Activated CD8-positive, alpha-beta memory T cell treated with anti-CD3 and anti-CD28 coated beads, Interleukin-2, amount 50 U/mL, for 4 hours (primary cell): ENCODE data around the gene GMPR.

Experiments used
- DNase-seq: peaks from one replicate; pipeline ENCODE4 v3.0.0-alpha.2; 2020

GMPR gene

DNA sequence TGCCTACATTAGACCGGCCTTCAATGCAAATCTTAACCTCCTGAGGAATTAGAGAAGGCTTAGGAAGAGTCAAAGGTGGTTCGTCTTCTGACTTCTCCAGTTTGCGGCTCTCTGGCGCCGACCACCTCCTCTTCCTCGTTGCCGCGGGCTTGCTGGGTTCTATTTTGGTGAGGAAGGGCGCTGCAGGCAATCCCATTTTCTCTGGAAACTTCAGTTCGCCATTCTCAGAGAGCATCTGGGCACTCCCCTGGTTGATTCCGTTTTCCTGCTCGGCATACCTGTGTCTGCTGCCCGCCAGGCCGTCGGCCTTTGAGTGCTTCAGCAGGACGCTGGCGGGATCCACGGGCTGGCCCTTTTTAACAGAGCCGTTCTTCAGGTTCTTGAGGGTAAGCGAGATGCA lies 67.9 kb downstream of the GMPR start:
- DNase-seq = no peak

DNA sequence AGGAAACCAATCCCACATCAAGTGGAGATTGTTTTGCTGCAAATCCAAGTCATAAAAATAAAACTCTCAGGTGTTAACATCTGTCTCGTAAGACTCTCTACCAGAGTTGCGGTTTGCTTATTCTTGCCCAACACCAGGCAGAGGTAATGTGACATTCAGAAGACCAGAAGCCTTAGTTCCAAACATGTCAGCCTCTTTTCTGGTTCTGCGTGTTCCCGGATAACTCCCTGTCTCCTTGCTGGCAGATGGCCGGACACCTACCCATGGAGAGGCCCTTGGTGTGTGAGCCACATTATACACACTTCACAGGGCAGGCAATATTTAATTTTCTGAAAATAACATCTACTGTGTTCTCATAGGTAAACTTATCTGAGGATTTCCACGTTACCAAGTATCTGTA lies 73.4 kb downstream of the GMPR start:
- no peak for DNase-seq

DNA sequence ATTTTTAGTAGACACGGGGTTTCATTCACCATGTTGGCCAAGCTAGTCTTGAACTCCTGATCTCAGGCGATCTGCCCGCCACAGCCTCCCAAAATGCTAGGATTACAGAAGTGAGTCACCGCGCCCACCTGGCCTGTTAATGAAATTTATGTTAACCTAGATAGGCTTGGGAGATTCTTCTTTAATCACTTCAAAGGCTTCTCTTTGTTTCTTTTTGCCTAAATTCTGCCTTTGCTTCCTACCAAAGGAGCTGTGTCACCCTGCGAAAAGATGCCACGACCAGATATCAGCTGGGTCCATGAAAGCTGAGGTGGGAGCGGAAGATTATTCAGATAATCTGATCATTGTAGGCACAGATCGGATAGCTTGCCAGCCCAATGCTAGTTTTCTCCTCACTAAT lies 75.3 kb downstream of the GMPR start:
- DNase-seq = no peak

DNA sequence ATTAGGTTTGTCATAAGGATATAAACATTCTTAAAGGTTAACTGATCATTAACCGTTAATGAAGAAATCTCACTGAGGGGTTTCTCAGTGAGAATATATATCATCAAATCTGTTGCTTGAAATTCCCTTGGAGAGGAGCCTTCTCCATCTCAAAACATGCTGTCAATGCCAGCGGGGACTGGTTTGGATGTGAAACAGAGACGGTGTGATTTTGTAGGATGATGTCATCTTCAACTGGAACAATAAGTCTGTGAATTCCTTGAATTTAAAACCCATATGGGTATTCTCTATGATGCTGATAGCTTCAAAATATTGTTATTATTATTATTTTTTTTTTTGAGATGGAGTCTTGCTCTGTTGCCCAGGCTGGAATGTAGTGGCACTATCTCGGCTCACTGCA lies 75.9 kb downstream of the GMPR start:
- DNase-seq = no peak

DNA sequence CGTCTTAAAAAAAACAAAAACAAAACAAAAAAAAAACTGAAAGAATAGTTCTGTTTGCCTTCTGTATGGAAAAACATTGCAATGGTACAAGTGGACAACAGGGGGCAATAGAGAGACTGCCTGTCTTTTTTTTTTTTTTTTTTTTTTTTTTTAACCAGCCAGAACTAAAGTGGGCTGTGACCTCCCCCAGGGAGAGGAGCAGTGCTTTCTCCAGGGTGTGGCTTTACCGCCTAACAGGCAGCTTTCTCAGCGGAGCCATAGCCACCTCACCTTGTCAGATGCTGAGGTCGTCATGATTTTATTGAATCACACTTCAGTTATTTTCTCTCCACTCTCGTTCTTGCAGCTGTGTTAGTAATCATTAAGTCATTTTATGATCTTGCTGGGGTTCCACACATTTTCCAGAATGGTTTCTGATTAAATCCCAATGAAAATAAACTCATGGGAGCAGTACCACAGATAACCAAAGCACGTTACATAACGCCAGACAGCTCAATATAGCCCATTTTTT lies 78.4 kb downstream of the GMPR start:
- DNase-seq = no peak

DNA sequence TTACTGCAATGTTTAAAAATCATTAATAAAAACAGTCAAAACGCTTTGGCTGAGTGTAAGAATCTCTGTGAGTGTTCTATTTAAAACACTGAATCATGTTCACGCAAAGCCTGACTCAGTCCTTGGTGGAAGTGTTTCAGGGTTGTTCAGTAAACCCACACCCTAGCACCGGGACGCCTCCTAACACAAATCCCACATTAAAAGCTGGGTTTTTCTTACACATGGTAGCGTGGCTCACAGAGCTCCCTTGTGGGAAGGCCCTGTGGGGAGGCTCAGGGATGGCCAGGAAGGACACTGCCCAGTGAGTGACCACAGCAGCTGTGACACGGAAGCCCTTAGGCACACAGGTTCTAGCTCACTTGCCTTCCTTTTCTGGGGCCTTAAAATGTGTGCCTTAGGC lies 80.2 kb downstream of the GMPR start:
- peak; percentile 33 for DNase-seq

DNA sequence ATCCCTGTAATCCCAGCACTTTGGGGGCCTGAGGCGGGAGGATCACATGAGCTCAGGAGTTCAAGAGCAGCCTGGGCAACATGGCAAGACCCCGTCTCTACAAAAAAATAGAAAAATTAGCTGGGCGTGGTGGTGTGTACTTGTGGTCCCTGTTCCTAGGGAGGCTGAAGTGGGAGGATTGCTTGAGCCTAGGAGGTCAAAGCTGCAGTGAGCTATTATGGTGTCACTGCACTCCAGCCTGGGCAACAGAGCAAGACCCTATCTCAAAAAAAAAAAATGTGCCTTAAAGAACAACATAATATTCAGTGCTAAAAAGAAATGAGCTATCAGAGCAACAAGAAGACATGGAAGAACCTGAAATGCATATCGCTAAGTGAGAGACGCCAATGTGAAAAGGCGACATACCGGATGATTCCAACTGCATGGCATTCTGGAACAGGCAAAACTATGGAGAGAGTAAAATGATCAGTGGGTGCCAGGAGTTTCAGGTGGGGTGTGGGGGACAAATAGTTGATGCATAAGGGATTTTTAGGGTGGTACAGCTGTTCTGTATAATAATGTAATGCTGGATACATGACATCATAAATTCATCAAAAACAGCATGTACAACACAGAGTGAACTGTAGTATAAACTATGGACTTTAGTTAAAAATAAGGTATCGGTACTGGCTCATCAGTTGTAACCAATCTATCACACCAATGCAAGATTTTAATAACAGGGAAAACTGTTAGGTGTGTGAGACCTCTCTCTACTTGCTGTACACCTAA lies 80.8 kb downstream of the GMPR start:
- DNase-seq = no peak

DNA sequence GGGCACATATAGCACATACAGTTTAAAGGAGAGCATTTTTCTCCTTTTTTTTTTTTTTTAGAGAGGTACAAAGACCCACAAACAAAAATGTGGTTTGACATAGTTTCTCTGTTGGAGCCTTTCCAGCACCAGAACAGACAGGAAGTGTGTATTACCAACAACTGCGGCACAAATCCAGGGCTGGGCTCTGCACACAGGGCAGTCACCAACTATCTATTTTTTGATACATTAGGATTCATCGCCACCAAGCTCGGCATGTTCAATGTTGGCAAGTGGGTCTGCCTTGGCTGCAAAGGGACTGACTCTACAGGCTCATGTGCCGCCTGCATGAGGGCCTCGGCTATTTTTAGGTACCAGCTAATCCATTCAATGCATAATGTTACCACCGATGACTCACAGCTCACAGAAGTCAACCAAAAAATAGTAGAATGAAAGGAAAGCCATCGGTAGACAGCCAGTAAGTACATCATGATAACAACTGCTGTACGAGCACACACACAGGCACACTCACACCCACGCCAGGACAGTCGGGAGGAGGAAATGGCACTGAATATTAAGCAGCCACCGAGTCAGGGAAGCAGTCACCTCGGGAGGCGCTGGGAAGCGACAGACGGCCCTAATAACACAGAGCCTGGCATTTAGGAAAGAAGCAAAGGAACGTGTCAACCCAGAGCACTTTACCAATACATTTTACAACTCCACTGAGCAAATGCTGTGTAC lies 81.6 kb downstream of the GMPR start:
- DNase-seq = peak; percentile 67

DNA sequence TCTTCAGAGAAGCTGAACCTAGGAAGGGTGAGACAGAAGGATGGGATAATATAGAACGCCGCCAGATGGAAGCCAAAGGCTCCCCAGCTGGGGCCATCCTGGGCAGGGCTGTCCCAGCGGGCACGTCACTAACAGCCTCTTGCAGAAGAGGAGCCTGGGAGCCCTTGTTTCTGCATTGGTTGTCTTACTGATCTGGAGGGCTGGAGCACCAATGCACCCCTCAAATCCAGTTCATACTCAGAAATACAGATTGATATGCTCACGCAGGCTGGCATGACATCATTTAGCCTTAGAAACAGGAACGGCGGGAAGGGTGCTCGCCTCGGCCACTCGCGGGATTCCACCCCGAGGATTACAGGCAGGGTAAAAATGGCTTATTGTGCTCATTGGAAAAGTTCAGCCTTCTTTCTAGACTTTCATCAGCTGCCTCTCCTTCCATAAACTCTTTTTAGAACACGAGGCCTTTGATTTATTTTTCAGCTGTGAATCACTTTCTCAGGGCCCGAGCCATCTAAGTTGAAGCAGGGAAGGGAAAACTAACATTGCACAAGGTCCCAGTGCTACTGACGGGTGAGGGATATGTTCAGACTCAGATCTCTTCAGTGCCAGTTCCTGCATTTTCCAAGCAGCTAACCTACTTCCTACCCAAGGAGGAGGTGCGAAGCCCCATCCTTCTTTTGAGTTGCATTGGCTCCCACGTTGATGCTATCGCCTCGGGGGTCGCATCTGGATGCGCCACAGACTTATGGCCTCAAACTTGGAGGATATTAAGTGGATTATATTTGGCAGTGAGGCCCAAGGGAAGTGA lies 82.3 kb downstream of the GMPR start:
- DNase-seq = no peak

DNA sequence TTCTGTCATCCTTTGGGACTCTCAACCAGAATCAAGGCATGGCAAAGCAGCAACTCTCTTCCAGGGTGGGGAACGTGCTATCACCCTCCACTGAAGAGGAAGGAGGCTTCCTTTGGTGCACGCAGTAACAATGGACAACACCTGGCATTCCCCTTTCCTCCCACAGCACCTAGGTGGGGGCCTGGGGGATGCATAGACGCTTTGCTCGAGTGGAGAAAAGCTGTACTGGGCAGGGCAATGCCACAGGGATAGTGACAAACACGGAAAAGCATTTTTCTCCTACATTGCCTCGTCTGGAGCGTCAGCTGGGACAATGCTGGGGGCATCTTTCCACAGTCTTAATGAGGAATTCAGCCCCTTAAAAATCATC lies 82.9 kb downstream of the GMPR start:
- DNase-seq = no peak

DNA sequence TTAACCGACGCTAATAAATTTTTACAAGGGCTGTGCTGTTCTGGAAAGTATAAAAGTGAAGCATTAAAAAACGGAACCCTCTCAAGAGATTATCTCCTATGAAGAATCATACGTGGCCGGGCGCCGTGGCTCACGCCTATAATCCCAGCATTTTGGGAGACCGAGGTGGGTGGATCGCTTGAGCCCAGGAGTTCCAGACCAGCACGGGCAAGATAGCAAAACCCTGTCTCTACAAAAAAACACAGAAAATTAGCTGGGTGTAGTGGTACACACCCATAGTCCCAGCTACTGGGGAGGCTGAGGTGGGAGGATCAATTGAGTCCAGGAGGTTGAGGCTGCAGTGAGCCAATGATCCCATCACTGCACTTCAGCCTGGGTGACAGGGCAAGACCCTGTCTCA lies 83.4 kb downstream of the GMPR start:
- DNase-seq = no peak

DNA sequence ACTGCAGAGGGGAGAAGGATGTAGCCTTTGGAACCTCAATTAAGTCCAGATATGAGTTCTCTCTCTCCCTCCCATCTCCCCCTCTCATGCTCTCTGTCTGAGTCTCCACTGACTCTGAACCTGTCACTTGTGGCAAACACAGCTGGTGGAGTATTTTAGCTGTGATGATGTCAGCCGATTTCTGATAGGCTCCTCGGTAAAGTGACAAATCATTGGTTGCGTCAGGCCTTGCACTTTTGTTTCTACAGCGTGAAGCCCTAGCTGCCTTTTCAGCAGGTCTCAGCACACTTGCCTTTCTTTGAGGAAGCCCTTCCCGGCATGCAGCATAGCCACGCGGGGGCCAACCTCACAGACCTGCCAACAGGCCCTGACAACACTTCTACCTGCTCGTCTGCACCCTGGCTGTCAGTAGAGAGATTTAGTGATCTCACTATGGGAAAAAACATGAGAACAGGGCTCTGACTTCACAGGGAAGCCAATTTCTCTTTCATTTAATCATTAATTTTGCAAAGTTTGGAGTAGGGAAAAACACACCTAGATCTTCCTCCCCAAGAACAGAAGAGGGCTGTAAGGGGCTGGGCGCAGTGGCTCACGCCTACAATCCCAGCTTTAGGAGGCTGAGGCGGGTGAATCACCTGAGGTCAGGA lies 84.4 kb downstream of the GMPR start:
- peak; percentile 77 for DNase-seq

DNA sequence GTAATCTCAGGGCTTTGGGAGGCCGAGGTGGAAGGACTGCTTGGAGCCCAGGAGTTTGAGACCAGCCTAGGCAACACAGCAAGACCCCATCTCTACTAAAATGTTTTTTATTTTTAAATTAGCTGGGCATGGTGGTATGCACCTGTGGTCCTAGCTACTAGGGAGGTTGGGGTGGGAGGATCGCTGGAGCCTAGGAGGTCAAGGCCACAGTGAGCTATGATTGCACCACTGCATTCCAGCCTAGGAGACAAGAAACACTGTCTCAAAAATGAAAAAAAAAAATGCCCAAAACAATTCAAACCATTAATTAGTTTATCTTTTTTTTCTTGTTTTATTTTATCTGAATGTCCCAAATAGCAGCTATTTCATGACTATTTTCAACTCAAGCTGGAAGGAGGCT lies 85.8 kb downstream of the GMPR start:
- DNase-seq = no peak

DNA sequence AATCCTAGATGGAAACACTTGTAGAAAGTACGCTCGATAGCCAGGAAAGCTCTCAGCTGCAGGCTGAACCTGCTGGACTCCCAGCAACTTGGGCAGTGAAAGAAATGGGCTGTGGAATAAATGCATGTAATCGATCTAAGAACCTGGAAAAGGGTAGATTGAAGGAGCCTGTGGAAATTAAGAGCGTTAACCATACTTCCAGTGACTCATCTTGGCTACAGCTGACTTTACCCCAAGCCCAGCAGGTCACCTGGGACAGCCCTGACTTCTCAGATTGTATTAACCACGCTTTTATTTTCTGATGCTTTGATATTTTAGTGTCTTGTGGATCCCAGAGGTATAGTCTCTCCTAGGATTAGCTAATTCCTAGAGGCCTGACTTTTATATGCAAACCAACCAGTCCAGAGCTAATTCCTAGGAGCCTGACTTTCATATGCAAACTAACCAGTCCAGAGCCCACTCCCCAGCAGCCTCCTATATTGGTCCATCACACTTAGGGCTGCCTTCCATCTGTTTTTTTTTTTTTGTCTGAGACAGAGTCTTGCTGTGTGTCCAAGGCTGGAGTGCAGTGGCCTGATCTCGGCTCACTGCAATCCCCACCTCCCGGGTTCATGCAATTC lies 86.3 kb downstream of the GMPR start:
- no peak for DNase-seq

DNA sequence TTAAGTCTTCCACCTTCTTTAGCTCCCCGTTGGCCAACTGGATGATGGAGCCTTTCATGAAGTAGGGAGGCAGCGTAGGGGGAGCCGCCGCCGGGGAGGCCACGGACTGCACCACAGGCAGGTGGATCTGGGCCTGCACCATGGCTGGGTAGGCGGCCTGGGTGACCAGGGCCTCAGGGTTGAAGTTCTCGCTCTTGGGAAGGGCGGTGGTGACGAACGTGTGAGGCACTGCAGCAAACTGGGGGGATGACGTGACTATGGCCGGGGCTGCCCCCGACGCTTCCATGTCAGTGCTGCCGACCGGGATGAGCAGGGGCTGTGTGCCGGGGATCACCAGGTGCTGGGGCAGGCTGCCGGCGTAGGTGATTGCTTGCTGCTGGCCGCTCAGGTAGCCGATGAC lies 88.1 kb downstream of the GMPR start:
- no peak for DNase-seq

DNA sequence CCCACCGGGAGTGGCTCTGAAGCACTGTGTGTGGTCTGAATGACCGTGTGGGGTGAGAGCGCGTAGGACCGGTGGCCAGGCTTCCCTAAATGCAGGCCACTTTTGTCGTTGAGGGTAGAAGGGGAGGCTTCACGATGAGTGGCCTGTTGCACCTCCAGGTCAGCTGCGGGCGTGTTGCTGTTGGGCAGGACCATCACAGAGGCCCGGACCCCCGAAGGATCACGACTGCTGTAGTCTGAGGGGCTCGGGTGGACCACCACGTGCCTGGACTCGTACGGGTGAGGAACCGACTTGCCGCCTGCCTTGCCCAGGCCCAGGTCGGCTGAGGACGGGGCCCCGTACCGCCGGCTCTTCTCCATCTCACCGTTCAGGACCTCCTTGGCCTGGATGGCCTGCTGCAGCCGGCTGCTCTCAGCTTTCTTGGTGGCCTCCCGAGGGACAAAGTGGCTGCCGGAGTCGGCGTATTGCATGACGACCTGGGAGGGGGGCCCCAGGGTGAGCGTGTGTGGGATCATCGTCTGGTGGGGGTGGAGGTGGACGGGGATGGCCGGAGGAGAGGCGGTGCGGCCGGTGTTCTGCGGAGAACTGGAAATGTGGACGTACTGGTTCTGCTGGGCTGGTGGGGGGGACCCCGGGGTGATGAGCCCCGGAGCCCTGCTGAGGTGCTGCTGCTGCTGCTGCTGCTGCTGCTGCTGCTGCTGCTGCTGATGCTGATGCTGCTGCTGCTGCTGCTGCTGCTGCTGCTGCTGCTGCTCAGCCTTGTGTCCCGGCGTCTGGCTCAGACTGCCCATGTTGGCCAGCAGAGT lies 88.8 kb downstream of the GMPR start:
- DNase-seq = no peak

DNA sequence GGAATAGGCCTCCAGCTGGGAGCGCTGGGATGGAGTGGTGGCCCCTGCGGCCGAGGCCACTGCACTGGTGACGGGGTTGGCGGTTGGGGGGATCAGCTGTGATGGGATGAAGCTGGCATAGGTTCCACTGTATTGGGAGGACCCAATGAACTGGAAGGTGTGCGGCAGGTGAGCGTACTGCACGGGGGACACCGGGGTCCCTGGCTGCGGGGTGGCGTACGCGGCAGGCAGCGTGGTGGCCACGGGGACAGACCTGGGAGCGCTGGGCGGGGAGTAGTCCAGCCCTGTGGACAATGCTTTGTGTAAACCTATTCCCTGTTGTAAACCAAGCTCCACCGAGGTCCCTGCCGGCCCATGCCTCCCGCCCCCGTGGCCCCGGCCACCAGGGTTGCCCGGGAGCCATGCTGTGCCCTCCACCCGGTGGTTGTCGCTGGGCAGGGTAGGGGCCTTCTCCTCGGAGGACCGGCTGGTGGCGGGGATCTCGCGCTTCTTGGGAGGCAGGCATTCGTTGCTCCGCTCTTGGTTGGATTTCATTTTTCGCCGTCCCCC lies 89.5 kb downstream of the GMPR start:
- no peak for DNase-seq

DNA sequence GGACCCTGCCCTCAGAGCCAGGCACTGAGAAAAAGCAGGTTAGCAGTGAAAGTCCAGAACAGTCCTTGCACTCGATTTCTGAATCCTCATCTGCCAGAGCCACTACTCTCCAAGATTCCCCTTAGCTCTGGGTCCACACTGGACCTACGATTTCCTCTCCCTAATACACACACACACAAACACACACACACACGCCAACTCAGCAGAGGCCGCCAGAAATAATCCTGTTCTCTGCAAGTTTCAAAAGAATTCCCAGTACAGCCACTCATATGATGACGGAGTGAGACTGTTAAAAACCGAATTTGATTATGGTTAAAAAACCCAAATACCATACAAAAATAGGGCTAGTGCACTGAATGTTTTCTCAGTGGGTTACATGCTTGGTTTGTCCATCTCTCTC lies 90.8 kb downstream of the GMPR start:
- DNase-seq = no peak

DNA sequence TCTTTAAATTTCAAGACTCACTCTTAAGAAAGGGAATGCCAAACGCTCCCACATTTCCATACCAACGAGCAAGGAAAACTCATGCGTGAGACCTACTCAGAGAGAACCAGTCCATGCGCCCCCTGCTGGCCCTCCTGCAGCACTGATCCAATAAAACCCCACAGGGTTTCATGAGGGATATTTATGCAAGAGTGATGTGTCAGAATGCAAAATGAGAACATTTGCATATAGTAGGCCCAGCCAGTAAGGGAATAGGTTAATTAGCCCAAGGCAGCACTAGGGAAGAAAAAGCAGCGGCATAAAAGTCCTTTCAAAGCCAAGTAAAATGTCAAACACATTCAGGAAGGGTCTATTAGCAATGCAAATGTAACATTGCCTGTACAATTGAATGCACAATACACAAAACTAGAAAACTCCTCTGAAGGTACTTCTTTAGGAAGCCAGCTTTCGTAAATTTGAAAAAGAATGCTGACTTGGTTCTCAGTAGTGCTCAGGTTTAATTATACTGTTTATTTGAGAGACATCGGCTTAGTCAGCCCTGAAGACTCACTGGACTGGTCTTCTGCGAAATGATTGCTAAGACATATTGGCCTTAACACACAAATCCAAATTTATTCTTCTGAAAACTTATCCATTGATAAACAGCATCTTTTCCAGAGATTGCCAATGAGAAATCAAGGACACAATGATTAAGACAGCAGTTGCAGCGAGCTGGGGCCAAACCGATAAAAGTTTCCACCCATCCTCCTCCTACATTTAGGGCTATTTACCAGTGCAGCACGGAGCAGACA lies 93.2 kb downstream of the GMPR start:
- peak; percentile 67 for DNase-seq

DNA sequence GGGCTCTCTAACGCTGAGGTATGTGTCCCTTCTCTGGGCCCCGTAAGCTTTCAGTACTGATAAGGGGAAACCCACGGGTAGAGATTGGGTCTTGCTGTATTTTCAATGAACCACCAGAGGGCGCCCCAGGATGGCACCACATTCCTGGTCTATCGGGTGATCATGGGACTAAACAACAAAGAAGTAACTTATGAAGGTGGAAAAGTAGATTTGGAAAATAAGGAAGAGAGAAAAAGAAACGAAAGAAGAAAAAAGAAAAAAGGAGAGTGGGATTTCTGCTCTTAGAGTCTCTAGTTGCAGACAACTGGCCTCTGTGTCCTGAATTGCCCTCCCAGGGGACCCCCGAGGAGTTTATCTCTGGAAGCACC lies 93.8 kb downstream of the GMPR start:
- peak; percentile 82 for DNase-seq

DNA sequence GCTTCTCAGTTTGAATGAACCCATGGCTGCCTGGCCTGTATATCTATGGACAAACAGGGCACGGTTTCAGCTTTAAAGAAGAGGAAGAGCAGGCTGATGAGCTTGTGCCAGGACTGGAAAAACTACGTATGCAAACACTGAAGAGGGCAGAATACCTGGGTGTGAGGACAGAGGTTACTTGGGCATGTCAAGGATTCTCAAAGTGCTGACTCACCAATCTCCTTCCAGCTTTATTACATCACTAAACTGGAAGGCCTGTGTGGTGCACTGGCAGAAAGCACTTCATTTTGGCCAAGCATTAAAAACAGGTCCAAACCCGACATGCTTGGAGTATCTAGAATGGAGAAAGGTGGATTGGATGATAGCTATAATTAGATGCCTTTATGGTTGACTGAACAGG lies 95.2 kb downstream of the GMPR start:
- no peak for DNase-seq
